ENCODE results near the gene HK1.
A peak's percentile ranks its signal among the peaks of the same experiment; 100 is the strongest.

The HK1 gene

GRCh38 chr10:69278446-69278963, at the start of gene HK1:
Gene HK1, plus strand, starts transcription at chr10:69278496.
- DNase-seq: peak in 15 of 42 donors; percentile 3 to 40 (median 13)
- intact Hi-C loops (cut with DNase I): no loop called here

DNA sequence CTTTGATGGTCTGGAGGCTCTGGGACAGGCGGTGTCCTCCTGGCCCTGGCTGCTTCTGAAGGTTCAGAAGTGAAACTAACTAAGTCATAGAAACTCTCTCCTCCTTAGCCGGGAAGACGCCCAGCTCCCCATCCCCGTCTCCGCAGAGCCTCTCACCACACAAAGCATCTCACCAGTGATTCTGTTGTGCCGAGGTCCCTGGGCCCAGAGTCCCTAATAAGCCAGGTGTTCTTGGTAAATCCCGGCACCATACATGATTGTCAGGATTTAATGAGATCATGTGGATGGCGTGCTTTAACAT, 48.7 kb upstream of the HK1 start:
- intact Hi-C loops (cut with DNase I): no loop called here
- DNase-seq: no peak

GRCh38 chr10:69230128-69230527, 48.2 kb upstream of the HK1 start:
- no peak for DNase-seq
- intact Hi-C loops (cut with DNase I): loop anchor here (10.0 kb wide), 1 partner anchor 405 kb away; the partner anchor contains the start of gene FAM241B

GRCh38 chr10:69232252-69232651, 46.0 kb upstream of the HK1 start:
- intact Hi-C loops (cut with DNase I): loop anchor here (10.0 kb wide), 1 partner anchor 403 kb away; the partner anchor contains the start of gene FAM241B
- DNase-seq: no peak

- no peak for DNase-seq
- intact Hi-C loops (cut with DNase I): loop anchor here (10.0 kb wide), 1 partner anchor 402 kb away; the partner anchor contains the start of gene FAM241B
These were observed 45.4 kb upstream of the HK1 start for GRCh38 chr10:69232736-69233480.

DNA sequence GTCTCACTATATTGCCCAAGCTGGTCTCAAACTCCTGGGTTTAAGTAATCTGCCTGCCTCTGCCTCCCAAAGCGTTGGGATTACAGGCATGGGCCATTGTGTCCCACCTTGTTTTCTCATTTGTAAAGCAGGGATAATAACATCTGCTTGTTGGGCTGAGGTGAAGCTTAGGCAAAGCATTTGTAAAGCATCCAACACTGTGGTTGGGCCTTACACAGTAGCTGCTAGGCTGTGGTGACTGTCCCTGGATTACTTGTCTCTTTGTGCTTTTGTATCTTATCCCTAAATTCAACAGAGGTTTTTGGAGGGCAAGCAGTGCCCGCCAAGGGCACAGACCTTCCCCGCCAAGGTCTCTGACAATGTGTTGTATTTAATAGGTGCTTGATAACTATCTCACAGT, 43.8 kb upstream of the HK1 start:
- intact Hi-C loops (cut with DNase I): loop anchor here (10.0 kb wide), 1 partner anchor 400 kb away; the partner anchor contains the start of gene FAM241B
- no peak for DNase-seq

DNA sequence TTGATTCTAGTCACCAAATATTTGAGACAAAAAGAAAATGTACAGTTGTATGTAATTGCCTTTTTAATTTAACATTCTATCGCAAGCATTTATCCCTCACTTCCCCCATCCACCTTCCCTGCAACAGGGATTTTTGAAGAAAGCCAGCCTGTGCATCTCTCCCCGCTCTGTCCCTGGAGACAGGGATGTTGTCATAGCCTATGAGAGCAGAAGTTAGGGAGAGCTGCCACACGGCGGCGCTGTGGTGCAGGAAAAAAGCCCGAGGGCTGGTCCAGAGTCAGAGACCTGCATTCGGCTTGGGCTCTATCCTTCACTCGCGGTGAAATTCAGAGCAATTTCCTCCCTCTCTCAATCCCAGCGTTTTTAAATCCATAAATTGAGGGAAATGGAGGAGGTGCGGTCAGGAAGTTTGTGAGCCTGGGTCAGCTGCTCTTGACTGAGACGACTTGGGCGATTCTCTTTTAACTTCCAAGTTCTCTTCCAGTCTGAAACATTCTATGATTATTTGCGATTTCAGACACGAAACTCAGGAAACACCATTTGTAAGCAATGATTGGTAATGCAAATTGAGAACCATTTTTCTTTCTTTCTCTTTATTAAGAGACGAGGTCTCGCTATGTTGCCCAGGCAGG, 40.7 kb upstream of the HK1 start:
- intact Hi-C loops (cut with DNase I): loop anchor here (10.0 kb wide), 1 partner anchor 397 kb away; the partner anchor contains the start of gene FAM241B
- peak; percentile 70 to 96 (median 91) for DNase-seq

DNA sequence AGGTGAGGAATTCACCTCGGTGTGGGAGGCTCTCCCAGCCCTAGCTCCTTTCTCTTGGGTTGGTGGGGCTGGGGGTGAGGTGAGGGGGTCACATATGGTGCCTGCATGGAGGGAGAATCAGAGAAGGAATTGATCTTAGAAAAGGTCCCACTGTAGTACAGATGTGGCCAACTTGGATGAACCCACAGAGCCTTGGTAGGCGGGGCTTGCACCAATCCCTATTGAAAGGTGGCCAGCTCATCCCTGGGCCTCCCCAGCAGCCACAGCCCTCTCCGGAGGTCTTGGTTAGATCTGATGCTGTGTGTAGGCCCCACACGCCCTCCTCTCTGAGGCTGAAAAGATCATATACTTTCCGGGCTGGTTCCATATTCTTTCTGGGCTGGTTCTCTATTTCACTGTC, 39.2 kb upstream of the HK1 start:
- intact Hi-C loops (cut with DNase I): loop anchor here (10.0 kb wide), 1 partner anchor 396 kb away; the partner anchor contains the start of gene FAM241B

DNA sequence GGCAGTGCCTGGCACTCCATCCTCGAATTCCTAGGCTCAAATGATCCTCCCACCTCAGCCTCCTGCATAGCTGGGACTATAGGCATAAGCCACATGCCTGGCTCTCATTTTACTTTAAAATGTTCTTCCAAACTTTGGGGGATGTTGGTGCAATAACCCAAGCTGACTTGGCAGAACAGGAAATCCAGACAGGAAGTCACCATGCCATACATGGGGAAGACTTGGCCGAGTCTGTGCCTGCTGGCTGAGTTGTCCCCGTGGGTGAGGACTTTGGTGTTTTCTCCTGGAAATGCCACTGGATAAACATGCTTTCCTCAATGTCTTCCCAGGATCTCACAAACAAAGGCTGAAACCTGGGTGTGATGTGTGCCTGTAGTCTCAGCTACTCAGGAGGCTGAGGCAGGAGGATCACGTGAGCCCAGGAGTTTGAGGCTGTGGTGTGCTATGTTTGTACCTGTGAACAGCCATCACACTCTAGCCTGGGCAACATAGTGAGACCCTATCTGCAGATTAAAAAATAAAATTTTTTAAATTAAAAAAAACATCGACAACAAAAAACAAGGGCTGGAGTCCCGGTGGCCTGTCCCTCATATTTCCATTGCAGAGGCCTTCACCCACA, 38.4 kb upstream of the HK1 start:
- intact Hi-C loops (cut with DNase I): loop anchor here (5.0 to 10.0 kb wide), 2 partner anchors 152 to 395 kb away; partner anchors contain the start of gene FAM241B
- DNase-seq: peak in 1 of 42 donors; percentile 11

More for the DNA sequence above, 39.2 kb upstream of the HK1 start:
- no peak for DNase-seq

DNA sequence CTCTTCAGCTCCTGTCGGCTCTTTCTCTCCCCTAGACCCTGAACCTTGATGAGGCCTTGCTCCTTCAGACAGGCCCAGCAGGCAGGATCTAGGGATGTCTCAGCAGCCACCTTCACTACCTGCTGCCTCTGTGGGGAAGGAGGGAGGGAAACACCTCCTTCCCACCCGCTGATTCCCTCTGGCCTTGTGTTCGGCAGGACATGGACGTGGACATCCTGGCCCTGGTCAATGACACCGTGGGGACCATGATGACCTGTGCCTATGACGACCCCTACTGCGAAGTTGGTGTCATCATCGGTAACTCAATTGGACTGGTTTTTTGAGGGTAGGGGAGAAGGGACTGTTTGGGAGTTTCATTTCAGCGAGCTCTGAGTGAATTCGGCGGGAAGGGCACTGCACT, 37.8 kb upstream of the HK1 start:
- DNase-seq: no peak
- intact Hi-C loops (cut with DNase I): loop anchor here (5.0 kb wide), 1 partner anchor 152 kb away; no protein-coding TSS in a partner anchor

DNA sequence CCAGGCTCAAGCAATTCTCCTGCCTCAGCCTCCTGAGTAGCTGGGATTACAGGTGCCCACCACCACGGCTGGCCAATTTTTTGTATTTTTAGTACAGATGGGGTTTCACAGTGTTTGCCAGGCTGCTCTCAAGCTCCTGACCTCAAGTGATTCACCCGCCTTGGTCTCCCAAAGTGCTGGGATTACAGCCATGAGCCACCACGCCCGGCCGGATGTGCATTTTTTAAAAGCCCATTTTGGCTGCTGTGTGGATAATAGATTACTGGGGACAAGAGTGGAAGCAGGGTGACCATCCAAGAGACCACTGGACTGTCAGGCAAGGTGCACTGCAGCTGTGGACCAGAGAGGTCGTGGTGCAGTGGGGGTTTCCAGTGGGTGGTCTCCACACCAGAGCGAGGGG, 36.7 kb upstream of the HK1 start:
- no peak for DNase-seq
- intact Hi-C loops (cut with DNase I): loop anchor here (5.0 kb wide), 1 partner anchor 151 kb away; no protein-coding TSS in a partner anchor

GRCh38 chr10:69242040-69242851, 36.0 kb upstream of the HK1 start:
- intact Hi-C loops (cut with DNase I): loop anchor here (5.0 kb wide), 1 partner anchor 150 kb away; no protein-coding TSS in a partner anchor

GRCh38 chr10:69242852-69243212, 35.5 kb upstream of the HK1 start:
- intact Hi-C loops (cut with DNase I): loop anchor here (5.0 kb wide), 1 partner anchor 149 kb away; no protein-coding TSS in a partner anchor

More at GRCh38 chr10:69242040-69242851, 36.0 kb upstream of the HK1 start:
- no peak for DNase-seq

GRCh38 chr10:69243817-69244216, 34.5 kb upstream of the HK1 start:
- DNase-seq: no peak
- intact Hi-C loops (cut with DNase I): loop anchor here (5.0 kb wide), 1 partner anchor 148 kb away; no protein-coding TSS in a partner anchor

More at GRCh38 chr10:69242852-69243212, 35.5 kb upstream of the HK1 start:
- DNase-seq: peak; percentile 46 to 91 (median 82)

DNA sequence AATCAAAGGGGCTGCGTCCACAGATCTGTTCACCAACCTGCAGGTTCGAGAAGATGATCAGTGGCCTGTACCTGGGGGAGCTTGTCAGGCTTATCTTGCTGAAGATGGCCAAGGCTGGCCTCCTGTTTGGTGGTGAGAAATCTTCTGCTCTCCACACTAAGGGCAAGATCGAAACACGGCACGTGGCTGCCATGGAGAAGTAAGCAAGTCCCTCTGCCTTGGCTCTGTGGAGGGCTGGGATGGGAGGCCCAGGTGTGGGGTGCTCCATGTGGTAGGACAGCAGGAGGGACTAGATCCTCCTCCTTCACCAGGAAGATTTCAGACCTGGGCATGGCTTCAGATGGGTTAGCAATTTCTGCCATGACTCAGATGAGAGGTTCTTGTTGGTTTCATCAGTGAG, 32.3 kb upstream of the HK1 start:
- no peak for DNase-seq
- intact Hi-C loops (cut with DNase I): no loop called here

GRCh38 chr10:69246581-69247312, 31.5 kb upstream of the HK1 start:
- DNase-seq: peak in 31 of 42 donors; percentile 19 to 82 (median 54)
- intact Hi-C loops (cut with DNase I): no loop called here

DNA sequence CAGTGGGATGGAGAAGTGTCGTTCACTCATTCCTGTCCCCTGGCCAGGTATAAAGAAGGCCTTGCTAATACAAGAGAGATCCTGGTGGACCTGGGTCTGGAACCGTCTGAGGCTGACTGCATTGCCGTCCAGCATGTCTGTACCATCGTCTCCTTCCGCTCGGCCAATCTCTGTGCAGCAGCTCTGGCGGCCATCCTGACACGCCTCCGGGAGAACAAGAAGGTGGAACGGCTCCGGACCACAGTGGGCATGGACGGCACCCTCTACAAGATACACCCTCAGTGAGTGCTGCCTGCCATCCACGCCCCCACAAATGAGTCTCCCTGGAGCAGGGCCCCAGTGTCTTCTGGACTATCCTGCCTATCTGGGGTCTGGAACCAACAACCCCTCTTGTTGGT, 31.0 kb upstream of the HK1 start:
- no peak for DNase-seq
- intact Hi-C loops (cut with DNase I): no loop called here
